CD14-positive monocyte (primary cell): Measurements from ENCODE around the gene ZNF700. TPM values are rescaled to one million over a fixed set of nuclear protein-coding genes. Genes with fewer than 3 reads are reported as not detected.

Experiments
- DNase-seq, 3 donors: peaks; one replicate each; pipeline ENCODE4 v3.0.0-alpha.2; 2011 to 2022
- H2AFZ ChIP-seq: 2 replicates; pipeline ENCODE4 v1.6.0; 2012; ENCODE audit warnings: mild to moderate bottlenecking, low read depth, low read length, inconsistent platforms; ENCODE audit not compliant: insufficient read depth, poor library complexity, severe bottlenecking
- H3K27ac ChIP-seq, 2 donors: 1 replicate in 1 of 2; 2 replicates in 1 of 2; pipeline ENCODE4 v1.5.1; 2012 to 2013; ENCODE audit warnings: low read length in 2 of 2, control low read depth in 1 of 2, inconsistent platforms in 1 of 2, low read depth in 1 of 2, mild to moderate bottlenecking in 1 of 2
- H3K27me3 ChIP-seq, 2 donors: one replicate each; pipeline versions ENCODE4 v1.6.0 to v1.6.1; 2011 to 2013; ENCODE audit warnings: low read length in 2 of 2; ENCODE audit not compliant: control insufficient read depth in 2 of 2, insufficient read depth in 2 of 2
- H3K36me3 ChIP-seq, 2 donors: replicated peaks in 1 of 2; 1 replicate in 1 of 2; 2 replicates in 1 of 2; pipeline versions ENCODE4 v1.5.1 to v1.6.1; 2012 to 2013; ENCODE audit warnings: low read length in 2 of 2, control low read depth in 1 of 2, inconsistent platforms in 1 of 2, mild to moderate bottlenecking in 1 of 2; ENCODE audit not compliant: insufficient read depth in 2 of 2, control insufficient read depth in 1 of 2
- H3K4me1 ChIP-seq, 2 donors: 1 replicate in 1 of 2; 2 replicates in 1 of 2; pipeline versions ENCODE4 v1.5.1 to v1.6.1; 2012 to 2013; ENCODE audit warnings: low read length in 2 of 2, control low read depth in 1 of 2, inconsistent platforms in 1 of 2, mild to moderate bottlenecking in 1 of 2, moderate library complexity in 1 of 2; ENCODE audit not compliant: insufficient read depth in 2 of 2, control insufficient read depth in 1 of 2
- H3K4me2 ChIP-seq: replicated peaks from 2 replicates; pipeline ENCODE3; 2012; ENCODE audit warnings: low read length, moderate library complexity, mild to moderate bottlenecking; ENCODE audit not compliant: poor library complexity, severe bottlenecking; ENCODE audit errors: extremely low read depth
- H3K4me3 ChIP-seq, 3 experiments: fragments of 200-600 bp in 1 of 3; sonication (generic) in 1 of 3; replicated peaks in 1 of 3; 1 replicate in 2 of 3; 2 replicates in 1 of 3; pipeline ENCODE4 v1.5.1; 2011 to 2013; ENCODE audit warnings: low read length in 3 of 3, mild to moderate bottlenecking in 3 of 3, control low read depth in 2 of 3, low read depth in 2 of 3, inconsistent platforms in 1 of 3, moderate library complexity in 1 of 3
- H3K79me2 ChIP-seq: 2 replicates; pipeline ENCODE4 v1.6.0; 2012; ENCODE audit warnings: mild to moderate bottlenecking, control low read depth, inconsistent platforms, low read length, moderate library complexity; ENCODE audit not compliant: insufficient read depth
- H3K9ac ChIP-seq: 2 replicates; pipeline ENCODE4 v1.6.0; 2017; ENCODE audit warnings: low read length, mild to moderate bottlenecking; ENCODE audit not compliant: insufficient read depth, poor library complexity, severe bottlenecking
- H3K9me3 ChIP-seq, 2 donors: replicated peaks in 1 of 2; 1 replicate in 1 of 2; 2 replicates in 1 of 2; pipeline versions ENCODE4 v1.5.1 to v1.6.1; 2012 to 2013; ENCODE audit warnings: low read length in 2 of 2, control low read depth in 1 of 2; ENCODE audit not compliant: control insufficient read depth in 1 of 2, insufficient read depth in 1 of 2
- H4K20me1 ChIP-seq: 2 replicates; pipeline ENCODE4 v1.6.0; 2012; ENCODE audit warnings: mild to moderate bottlenecking, low read length, control low read depth, moderate library complexity; ENCODE audit not compliant: insufficient read depth
- H3K27ac Mint-ChIP-seq, 7 donors: one replicate each; pipeline ENCODE4 v1.8.0; 2020; ENCODE audit warnings: mild to moderate bottlenecking in 7 of 7, mixed read lengths in 7 of 7, moderate library complexity in 6 of 7, inconsistent platforms in 2 of 7
- H3K27me3 Mint-ChIP-seq, 3 donors: one replicate each; pipeline ENCODE4 v1.8.0; 2021 to 2022; ENCODE audit warnings: low read depth in 3 of 3, mild to moderate bottlenecking in 3 of 3, mixed read lengths in 3 of 3, moderate library complexity in 3 of 3, inconsistent platforms in 1 of 3
- H3K36me3 Mint-ChIP-seq, 2 donors: one replicate each; pipeline ENCODE4 v1.8.0; 2020; ENCODE audit warnings: mixed read lengths in 2 of 2, inconsistent platforms in 1 of 2, mild to moderate bottlenecking in 1 of 2
- H3K4me1 Mint-ChIP-seq: one replicate; pipeline ENCODE4 v1.8.0; 2020; ENCODE audit warnings: mild to moderate bottlenecking, mixed read lengths
- H3K4me3 Mint-ChIP-seq, 2 donors: one replicate each; pipeline ENCODE4 v1.8.0; 2020; ENCODE audit warnings: mild to moderate bottlenecking in 2 of 2, mixed read lengths in 2 of 2, moderate library complexity in 1 of 2
- H3K9me3 Mint-ChIP-seq, 7 donors: one replicate each; pipeline ENCODE4 v1.8.0; 2020 to 2022; ENCODE audit warnings: mixed read lengths in 7 of 7, mild to moderate bottlenecking in 6 of 7, moderate library complexity in 6 of 7, inconsistent platforms in 2 of 7
- CTCF ChIP-seq: fragments of 200-600 bp; IDR thresholded peaks from one replicate; pipeline ENCODE4 v1.8.0; 2022; ENCODE audit warnings: antibody characterized with exemption, mild to moderate bottlenecking
- WGBS: methylation state at CpG from one replicate; pipeline ENCODE4 v1.1.5; 2013; ENCODE audit warnings: missing lambda C conversion rate; ENCODE audit not compliant: insufficient coverage; 5-methylcytosine and 5-hydroxymethylcytosine counted together
- intact Hi-C, 2 donors: fragments of 100-400 bp; cut with micrococcal nuclease; formaldehyde crosslinking; loops; one replicate each; pipeline versions ENCODE4 v1.15.0 to v1.15.1; 2023
- polyA plus RNA-seq, 3 donors: library from polyadenylated mRNA; depleted of rRNA in 1 of 3; unstranded in 2 of 3; stranded (reverse) in 1 of 3; fragments of 300-500 nt in 2 of 3; fragments of >200 nt in 1 of 3; fragmentation: Illumina TruSeq in 2 of 3; gene quantifications; 1 replicate in 2 of 3; 2 replicates in 1 of 3; pipeline ENCODE4 v1.2.3, GENCODE V29; 2012 to 2021

Gene ZNF700
- polyA plus RNA-seq, 3 donors: 1.1 to 18.3 (median 1.2) TPM

- Histone ChIP-seq H3K4me3 (peak overlapping the region; percentile 68 to 99 (median 96)), H2AFZ (peak overlapping the region; percentile 84), H3K9me3 (no peaks in the 10 kb centered on the region), H3K4me2 (peak overlapping the region; percentile 88), H3K27ac (peak overlapping the region; percentile 86 to 99), H4K20me1 (no peaks in the 10 kb centered on the region), H3K4me1 (peaks cover 18 to 19% of the 10 kb centered on the region in 2 donors), H3K79me2 (no peaks in the 10 kb centered on the region), H3K9ac (peak overlapping the region; percentile 92), H3K36me3 (no peaks in the 10 kb centered on the region), H3K27me3 (no peaks in the 10 kb centered on the region)
- H3K27me3 Mint-ChIP-seq: peaks cover 0 to 6% (median 2%) of the 10 kb centered on the region in 3 donors
- intact Hi-C loops: loop anchor here (1.0 to 5.0 kb wide), 6 partner anchors 22 to 176 kb away; partner anchors contain the start of genes ZNF20 (in 2 of the 2), ZNF433 (in 1 of the 2), ZNF700 (in 1 of the 2) and ZNF844 (in 1 of the 2)
- no peak for DNase-seq
- peak overlapping the region; percentile 94 to 99 for H3K4me3 Mint-ChIP-seq
- H3K9me3 Mint-ChIP-seq: peaks cover 0 to 6% (median 0%) of the 10 kb centered on the region in 7 donors
- H3K4me1 Mint-ChIP-seq: peaks cover 21% of the 10 kb centered on the region
- no peak for TF ChIP-seq CTCF
- WGBS: 3% methylated on average over 8 of the region's 8 CpGs
- H3K36me3 Mint-ChIP-seq: peaks cover 4 to 18% of the 10 kb centered on the region in 2 donors
- peak overlapping the region; percentile 93 to 99 (median 97) for H3K27ac Mint-ChIP-seq
These were observed 39.6 kb downstream of the ZNF700 start for GRCh38 chr19:11964496-11964857.

- no peaks in the 10 kb centered on the region for H3K27me3 ChIP-seq
- peak within 1 kb of the TSS; percentile 84 for H2AFZ ChIP-seq
- no peaks in the 10 kb centered on the region for H3K79me2 ChIP-seq
- WGBS: 0% methylated on average over 45 of the region's 47 CpGs
- peak within 1 kb of the TSS; percentile 92 for H3K9ac ChIP-seq
- H3K27me3 Mint-ChIP-seq: peaks cover 0 to 6% (median 2%) of the 10 kb centered on the region in 3 donors
- DNase-seq: peak; percentile 87 to 95 (median 93)
- H3K36me3 Mint-ChIP-seq: peaks cover 9 to 23% of the 10 kb centered on the region in 2 donors
- H3K9me3 ChIP-seq: no peaks in the 10 kb centered on the region
- peaks cover 0 to 4% (median 0%) of the 10 kb centered on the region in 7 donors for H3K9me3 Mint-ChIP-seq
- peak within 1 kb of the TSS; percentile 93 to 99 (median 97) for H3K27ac Mint-ChIP-seq
- peaks cover 18 to 21% of the 10 kb centered on the region in 2 donors for H3K4me1 ChIP-seq
- H3K4me3 ChIP-seq: peak within 1 kb of the TSS; percentile 68 to 99 (median 96)
- TF ChIP-seq CTCF: no peak
- no peaks in the 10 kb centered on the region for H3K36me3 ChIP-seq
- H3K27ac ChIP-seq: peak within 1 kb of the TSS; percentile 86 to 99
- H3K4me2 ChIP-seq: peak within 1 kb of the TSS; percentile 88
- H3K4me1 Mint-ChIP-seq: peaks cover 25% of the 10 kb centered on the region
- intact Hi-C loops: loop anchor here (1.0 to 5.0 kb wide), 8 partner anchors 22 to 176 kb away; partner anchors contain the start of genes ZNF20 (in 2 of the 2), ZNF433 (in 1 of the 2), ZNF700 (in 1 of the 2) and ZNF844 (in 1 of the 2)
- peak within 1 kb of the TSS; percentile 94 to 99 for H3K4me3 Mint-ChIP-seq
- H4K20me1 ChIP-seq: no peaks in the 10 kb centered on the region
These were observed 40.1 kb downstream of the ZNF700 start, which contains the start of gene ZNF763 for GRCh38 chr19:11964858-11965645. TSS of gene ZNF763 (plus strand) at chr19:11965040. CDS start at chr19:11965209, 169 bp downstream.
